Left colon (tissue), 2 donors: ENCODE data around the gene IL17RC. TPM values are rescaled to one million over a fixed set of nuclear protein-coding genes. Genes with fewer than 3 reads are reported as not detected.
"Not testable (repeated sequence)": the region's sequence is repeated elsewhere in the genome, so short reads cannot be mapped to it uniquely, and the experiment has no call there.

Source experiments
- ATAC-seq: fragments of 200-7000 bp; cut with Tn5 transposase; one replicate; pipeline ENCODE4 v1.9.1; 2020; ENCODE audit warnings: mild to moderate bottlenecking, moderate library complexity
- DNase-seq, 2 donors: peaks; one replicate each; pipeline ENCODE4 v3.0.0-alpha.2; 2020
- intact Hi-C, 2 donors: fragments of 100-400 bp; cut with DNase I in 1 of 2; cut with micrococcal nuclease in 1 of 2; formaldehyde crosslinking; loops; one replicate each; pipeline versions ENCODE4 v1.11.2 to v1.14.0; 2022; cut with DNase I, micrococcal nuclease
- long read RNA-seq: library from polyadenylated mRNA; unstranded; transcript quantifications from one replicate; pipeline ENCODE4 v2.0.0, GENCODE V29; 2021
- total RNA-seq, 2 donors: library from RNA; stranded (reverse); fragmentation: NEBNext Ultra II Directional; extraction: Animal tissue kit (Norgen Biotek cat#: 25700); gene quantifications; one replicate each; pipeline ENCODE4 v1.2.1, GENCODE V29; 2021
- donor health status: DM: no; HTN: no; CAD: no.
- donor health status: DM: yes; HTN: yes; CAD: no.

Gene IL17RC, protein sequence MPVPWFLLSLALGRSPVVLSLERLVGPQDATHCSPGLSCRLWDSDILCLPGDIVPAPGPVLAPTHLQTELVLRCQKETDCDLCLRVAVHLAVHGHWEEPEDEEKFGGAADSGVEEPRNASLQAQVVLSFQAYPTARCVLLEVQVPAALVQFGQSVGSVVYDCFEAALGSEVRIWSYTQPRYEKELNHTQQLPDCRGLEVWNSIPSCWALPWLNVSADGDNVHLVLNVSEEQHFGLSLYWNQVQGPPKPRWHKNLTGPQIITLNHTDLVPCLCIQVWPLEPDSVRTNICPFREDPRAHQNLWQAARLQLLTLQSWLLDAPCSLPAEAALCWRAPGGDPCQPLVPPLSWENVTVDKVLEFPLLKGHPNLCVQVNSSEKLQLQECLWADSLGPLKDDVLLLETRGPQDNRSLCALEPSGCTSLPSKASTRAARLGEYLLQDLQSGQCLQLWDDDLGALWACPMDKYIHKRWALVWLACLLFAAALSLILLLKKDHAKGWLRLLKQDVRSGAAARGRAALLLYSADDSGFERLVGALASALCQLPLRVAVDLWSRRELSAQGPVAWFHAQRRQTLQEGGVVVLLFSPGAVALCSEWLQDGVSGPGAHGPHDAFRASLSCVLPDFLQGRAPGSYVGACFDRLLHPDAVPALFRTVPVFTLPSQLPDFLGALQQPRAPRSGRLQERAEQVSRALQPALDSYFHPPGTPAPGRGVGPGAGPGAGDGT
- 10 to 100 TPM; 33.4 to 37.8 TPM for total RNA-seq
- long read RNA-seq, partial matches to known transcripts = 12 of 35 reads
- long read RNA-seq, other reads (novel, unspliced or antisense) = 18 of 35 reads

DNA sequence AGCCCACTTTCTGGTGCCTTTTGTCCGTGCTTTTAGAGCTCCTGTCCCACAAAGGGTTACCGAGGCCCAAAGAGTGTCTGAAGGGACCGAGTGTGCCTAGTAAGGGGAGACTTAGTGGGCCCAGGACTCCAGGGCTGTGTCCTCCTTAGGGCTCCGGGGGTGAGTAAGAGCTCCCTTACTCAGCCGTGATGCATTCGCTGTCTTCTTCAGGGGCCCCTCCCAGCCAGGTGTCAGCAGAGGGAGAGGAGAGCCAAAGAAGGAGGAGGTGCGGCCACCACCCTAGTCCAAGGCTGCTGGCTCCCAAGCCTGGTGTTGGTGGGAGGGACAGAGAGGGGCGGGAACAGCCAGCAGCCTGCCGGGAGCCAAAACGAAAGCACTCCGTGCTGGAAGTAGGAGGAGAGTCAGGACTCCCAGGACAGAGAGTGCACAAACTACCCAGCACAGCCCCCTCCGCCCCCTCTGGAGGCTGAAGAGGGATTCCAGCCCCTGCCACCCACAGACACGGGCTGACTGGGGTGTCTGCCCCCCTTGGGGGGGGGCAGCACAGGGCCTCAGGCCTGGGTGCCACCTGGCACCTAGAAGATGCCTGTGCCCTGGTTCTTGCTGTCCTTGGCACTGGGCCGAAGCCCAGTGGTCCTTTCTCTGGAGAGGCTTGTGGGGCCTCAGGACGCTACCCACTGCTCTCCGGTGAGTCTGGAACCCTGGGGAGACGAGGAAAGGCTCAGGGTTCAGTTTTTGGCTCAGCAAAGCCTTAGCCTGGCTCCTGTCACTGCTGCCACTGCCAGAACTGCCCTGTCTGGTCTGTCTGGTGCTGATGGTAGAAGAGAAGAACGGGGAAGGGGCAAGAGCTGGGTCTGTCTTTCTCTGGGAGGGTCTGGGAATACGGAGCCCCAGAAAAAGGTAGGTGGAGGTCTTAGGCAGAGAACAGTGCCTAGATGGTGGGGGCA, at the start of gene IL17RC:
IL17RC (plus strand) TSS at position 365 of the 947 bp plus-strand sequence; CDS start at position 583, 218 bp downstream.
- DNase-seq = peak; percentile 88 to 97
- peak; percentile 88 for ATAC-seq
- intact Hi-C loops = loop anchor here in 1 of 2 donors (10.0 kb wide), 1 partner anchor 62 kb away; no protein-coding TSS in a partner anchor

GRCh38 chr3:9867106-9867505, 49.8 kb upstream of the IL17RC start:
- intact Hi-C loops = no loop called here
- ATAC-seq = no peak

GRCh38 chr3:9869955-9870354, 46.9 kb upstream of the IL17RC start:
- no peak for ATAC-seq

More at GRCh38 chr3:9867106-9867505, 49.8 kb upstream of the IL17RC start:
- no peak for DNase-seq

GRCh38 chr3:9870978-9871377, 45.9 kb upstream of the IL17RC start:
- DNase-seq = no peak
- intact Hi-C loops = no loop called here
- ATAC-seq = no peak

More at GRCh38 chr3:9869955-9870354, 46.9 kb upstream of the IL17RC start:
- intact Hi-C loops = no loop called here
- DNase-seq = no peak

GRCh38 chr3:9872067-9872466, 44.8 kb upstream of the IL17RC start:
- intact Hi-C loops, ATAC-seq, DNase-seq: not testable (repeated sequence)

- intact Hi-C loops = no loop called here
- ATAC-seq = no peak
These were observed 41.5 kb upstream of the IL17RC start for GRCh38 chr3:9875448-9875847.

GRCh38 chr3:9876255-9876654, 40.6 kb upstream of the IL17RC start:
- intact Hi-C loops, DNase-seq, ATAC-seq: not testable (repeated sequence)

More at GRCh38 chr3:9875448-9875847, 41.5 kb upstream of the IL17RC start:
- no peak for DNase-seq

DNA sequence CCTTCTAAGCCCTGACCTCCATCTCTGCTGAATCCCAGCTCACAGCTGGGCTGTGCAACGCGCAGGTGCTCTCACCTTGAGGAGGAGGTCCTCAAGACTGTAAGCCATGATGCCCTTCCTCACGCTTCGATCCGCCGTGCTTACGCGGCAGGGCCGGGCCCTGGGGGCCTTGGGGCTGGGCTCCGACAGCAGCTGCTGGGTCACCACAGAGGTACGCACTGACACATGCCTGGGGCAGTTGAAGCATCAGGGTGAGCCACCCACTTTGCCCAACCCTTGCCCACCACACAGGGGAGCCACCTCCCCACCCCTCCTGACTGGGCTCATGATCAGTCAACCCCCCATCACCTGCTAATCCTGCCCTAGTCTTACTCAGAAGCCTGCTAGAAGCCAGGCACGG, 39.9 kb upstream of the IL17RC start:
- intact Hi-C loops = no loop called here
- ATAC-seq (no peak), DNase-seq (no peak)

DNA sequence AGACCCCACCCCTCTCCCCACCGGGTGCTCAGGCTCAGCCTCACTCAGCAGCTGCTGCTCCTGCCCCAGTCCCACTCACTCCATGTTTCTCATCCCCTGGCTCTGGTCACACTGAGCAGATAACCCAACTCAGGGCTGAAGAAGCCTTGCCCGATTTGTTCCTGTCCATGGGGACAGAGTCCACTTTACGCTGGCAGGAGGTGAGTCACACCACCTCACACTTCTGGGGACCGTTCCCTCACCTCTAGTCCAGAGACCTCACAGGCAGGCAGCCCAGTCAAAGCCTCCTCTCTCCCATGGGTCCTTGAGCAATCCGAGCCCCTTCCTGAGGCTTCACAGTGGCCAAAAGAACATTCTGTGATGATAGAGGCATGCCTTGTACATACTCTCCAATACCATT, 38.2 kb upstream of the IL17RC start:
- intact Hi-C loops = no loop called here
- DNase-seq (peak in 1 of 2 donors; percentile 73), ATAC-seq (peak; percentile 99)

DNA sequence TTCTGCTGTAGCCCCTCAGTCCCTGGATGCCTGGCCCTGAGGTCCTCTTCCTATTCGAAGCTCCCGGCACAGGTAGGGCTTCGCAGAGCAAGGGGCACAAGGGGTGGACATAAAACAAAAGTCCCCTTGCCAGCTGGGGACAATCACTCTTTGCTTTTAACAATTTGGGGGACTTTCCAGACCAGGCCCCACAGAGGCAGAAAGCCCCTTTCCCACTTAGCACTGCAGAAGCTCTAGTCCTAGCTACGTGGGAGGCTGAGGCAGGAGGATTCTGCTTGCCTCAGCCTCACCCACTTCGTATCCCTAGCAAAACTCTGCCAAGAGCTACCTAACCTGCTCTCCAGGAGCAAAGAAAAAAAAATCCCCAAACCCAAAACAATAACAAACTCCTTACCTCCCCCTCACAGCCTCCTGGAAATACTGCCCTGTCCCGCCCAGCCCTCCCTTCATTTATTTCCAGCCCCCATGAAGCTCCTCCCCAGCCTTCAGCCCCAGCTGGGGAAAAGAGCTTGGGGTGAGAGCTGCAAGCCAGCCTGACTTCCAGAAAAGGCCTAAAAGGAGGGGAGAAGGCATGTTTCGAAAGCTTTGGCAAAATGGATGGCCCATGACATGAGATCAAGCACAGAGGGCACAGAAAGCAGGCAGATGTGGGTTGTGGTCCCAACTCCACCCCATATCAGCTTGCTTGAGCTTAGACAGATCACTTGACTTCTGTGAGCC, 36.9 kb upstream of the IL17RC start, which contains the start of gene CIDEC:
CIDEC (minus strand) TSS at position 424 of the 720 bp plus-strand sequence. CDS start 1,767 bp downstream, outside the sequence.
- DNase-seq (no peak), ATAC-seq (no peak)
- intact Hi-C loops = no loop called here

GRCh38 chr3:9881441-9881840, 35.5 kb upstream of the IL17RC start:
- ATAC-seq (no peak), DNase-seq (no peak)
- intact Hi-C loops = no loop called here

DNA sequence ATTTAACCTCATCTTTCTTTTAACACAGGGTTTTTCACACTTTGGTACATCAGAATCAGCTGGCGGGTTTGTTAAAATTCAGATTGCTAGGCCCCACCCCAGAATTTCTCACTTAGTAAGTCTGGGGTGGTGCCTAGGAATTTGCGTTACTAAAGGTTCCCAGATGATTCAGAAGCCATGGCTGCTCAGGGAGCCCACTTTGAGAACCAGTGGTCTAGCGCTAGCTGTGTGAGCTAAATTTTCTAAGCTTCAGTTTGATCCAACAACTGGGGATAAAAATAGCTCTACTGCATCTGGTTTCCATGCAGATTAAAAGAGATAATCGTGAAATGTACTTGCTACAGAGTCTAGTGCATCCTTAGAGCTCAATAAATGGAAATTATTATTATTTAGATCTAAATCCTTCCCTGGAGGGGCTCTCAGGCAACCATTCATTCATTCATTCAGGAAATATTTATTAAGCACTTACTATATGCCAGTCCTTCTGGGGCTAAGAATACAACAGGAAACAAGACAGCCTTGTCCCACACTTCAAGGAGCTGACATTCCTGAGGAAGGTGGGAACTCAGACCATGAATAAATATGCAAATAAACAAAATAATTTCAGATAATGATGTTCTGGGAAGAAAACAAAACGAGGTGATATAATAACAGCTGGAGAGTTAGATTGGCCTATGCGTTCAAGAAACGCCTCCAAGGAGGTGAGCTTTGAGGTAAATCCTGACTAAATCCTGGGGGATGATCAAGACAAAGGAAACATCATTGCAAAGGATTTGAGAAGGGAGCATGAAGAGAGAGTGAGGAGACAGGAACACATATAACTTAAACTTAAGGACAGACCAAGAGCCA, 33.0 kb upstream of the IL17RC start:
- intact Hi-C loops = no loop called here
- DNase-seq (no peak), ATAC-seq (peak; percentile 4)

GRCh38 chr3:9884555-9885165, 32.2 kb upstream of the IL17RC start:
- intact Hi-C loops = no loop called here
- DNase-seq (peak in 1 of 2 donors; percentile 46), ATAC-seq (peak; percentile 96)

GRCh38 chr3:9886328-9886727, 30.6 kb upstream of the IL17RC start:
- no peak for DNase-seq
- intact Hi-C loops = no loop called here
- no peak for ATAC-seq

- intact Hi-C loops = no loop called here
- ATAC-seq (no peak), DNase-seq (no peak)
These were observed 29.4 kb upstream of the IL17RC start for GRCh38 chr3:9887480-9887879.

- intact Hi-C loops = no loop called here
- ATAC-seq (no peak), DNase-seq (no peak)
These were observed 28.4 kb upstream of the IL17RC start for GRCh38 chr3:9888540-9888939.

DNA sequence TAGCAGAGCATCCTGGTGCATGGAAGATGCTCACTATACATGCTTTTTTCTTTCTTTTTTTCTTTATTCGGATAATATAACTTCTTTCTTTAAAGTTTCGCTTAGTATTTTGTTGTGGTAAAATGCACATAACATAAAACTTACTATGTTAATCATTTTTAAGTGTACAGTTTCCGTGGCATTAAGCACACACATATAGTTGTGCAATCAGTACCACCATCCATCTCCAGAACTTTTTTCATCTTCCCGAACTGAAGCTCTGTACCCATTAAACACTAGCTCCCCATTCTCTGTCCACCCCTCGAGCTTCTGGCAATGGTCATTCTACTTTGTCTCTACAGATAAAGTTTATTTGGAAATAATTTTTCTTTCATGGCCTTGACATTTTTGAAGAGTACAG, 27.5 kb upstream of the IL17RC start:
- no peak for DNase-seq
- intact Hi-C loops = no loop called here

More for the DNA sequence above, 27.5 kb upstream of the IL17RC start:
- ATAC-seq = no peak
